ENCODE measurements around the gene GPRIN1. TPM values are rescaled to one million over a fixed set of nuclear protein-coding genes. Genes with fewer than 3 reads are reported as not detected.

GPRIN1 gene
- total and polyA plus RNA-seq, 3 donors from 2014 or later: 2.5 to 8.4 (median 5.7) TPM

GRCh38 chr5:176550275-176550831 is 59.6 kb downstream of the GPRIN1 start:
- 83 to 84% methylated on average over 15 to 16 of the region's 16 CpGs for WGBS, 2 donors
- Histone ChIP-seq H3K36me3 (ENCODE audit: low read depth, missing control alignments) (no peaks in the 10 kb centered on the region), H3K4me1 (no peaks in the 10 kb centered on the region), H3K27me3 (no peaks in the 10 kb centered on the region), H3K9me3 (no peaks in the 10 kb centered on the region), H3K4me3 (no peak overlapping the region), H3K27ac (no peak overlapping the region)
- intact Hi-C loops (cut with DNase I; ENCODE audit: low total_unique reads): loop anchor here (5.0 kb wide), 1 partner anchor 508 kb away; no protein-coding TSS in a partner anchor
- no peak for TF ChIP-seq POLR2A (IDR thresholded peaks at IDR 0.05)
- TF ChIP-seq, protein P1, sequence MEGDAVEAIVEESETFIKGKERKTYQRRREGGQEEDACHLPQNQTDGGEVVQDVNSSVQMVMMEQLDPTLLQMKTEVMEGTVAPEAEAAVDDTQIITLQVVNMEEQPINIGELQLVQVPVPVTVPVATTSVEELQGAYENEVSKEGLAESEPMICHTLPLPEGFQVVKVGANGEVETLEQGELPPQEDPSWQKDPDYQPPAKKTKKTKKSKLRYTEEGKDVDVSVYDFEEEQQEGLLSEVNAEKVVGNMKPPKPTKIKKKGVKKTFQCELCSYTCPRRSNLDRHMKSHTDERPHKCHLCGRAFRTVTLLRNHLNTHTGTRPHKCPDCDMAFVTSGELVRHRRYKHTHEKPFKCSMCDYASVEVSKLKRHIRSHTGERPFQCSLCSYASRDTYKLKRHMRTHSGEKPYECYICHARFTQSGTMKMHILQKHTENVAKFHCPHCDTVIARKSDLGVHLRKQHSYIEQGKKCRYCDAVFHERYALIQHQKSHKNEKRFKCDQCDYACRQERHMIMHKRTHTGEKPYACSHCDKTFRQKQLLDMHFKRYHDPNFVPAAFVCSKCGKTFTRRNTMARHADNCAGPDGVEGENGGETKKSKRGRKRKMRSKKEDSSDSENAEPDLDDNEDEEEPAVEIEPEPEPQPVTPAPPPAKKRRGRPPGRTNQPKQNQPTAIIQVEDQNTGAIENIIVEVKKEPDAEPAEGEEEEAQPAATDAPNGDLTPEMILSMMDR (IDR thresholded peaks at IDR 0.05): no peak
- DNase-seq: no peak

- no peak for DNase-seq
- H3K27ac ChIP-seq: no peak overlapping the region
- H3K36me3 ChIP-seq (ENCODE audit: low read depth, missing control alignments): no peaks in the 10 kb centered on the region
- intact Hi-C loops (cut with DNase I; ENCODE audit: low total_unique reads): loop anchor here (5.0 to 10.0 kb wide), 2 partner anchors 85 to 508 kb away; partner anchors contain the start of genes EIF4E1B and SNCB
- H3K4me3 ChIP-seq: no peak overlapping the region
- H3K9me3 ChIP-seq: no peaks in the 10 kb centered on the region
- TF ChIP-seq POLR2A (IDR thresholded peaks at IDR 0.05): no peak
- TF ChIP-seq, protein P1 (IDR thresholded peaks at IDR 0.05): no peak
- 90% methylated on average over 7 of the region's 7 CpGs; no CpG with 5 or more reads in 1 of the 2 donors for WGBS, 2 donors
- H3K27me3 ChIP-seq: no peaks in the 10 kb centered on the region
- no peaks in the 10 kb centered on the region for H3K4me1 ChIP-seq
These were observed 60.1 kb downstream of the GPRIN1 start for GRCh38 chr5:176549871-176550270.

GRCh38 chr5:176548967-176549444 is 61.0 kb downstream of the GPRIN1 start, which contains the start of gene CDHR2:
Gene CDHR2 (plus strand): TSS chr5:176549342. CDS start chr5:176565353, 16,011 bp downstream.
- Histone ChIP-seq H3K27ac (no peak within 1 kb of the TSS), H3K4me1 (peaks cover 1% of the 10 kb centered on the region), H3K36me3 (ENCODE audit: low read depth, missing control alignments) (no peaks in the 10 kb centered on the region), H3K4me3 (no peak within 1 kb of the TSS), H3K9me3 (no peaks in the 10 kb centered on the region), H3K27me3 (no peaks in the 10 kb centered on the region)
- no peak for DNase-seq
- 75 to 78% methylated on average over 15 to 18 of the region's 18 CpGs for WGBS, 2 donors
- TF ChIP-seq, protein P1 (IDR thresholded peaks at IDR 0.05): no peak
- no peak for TF ChIP-seq POLR2A (IDR thresholded peaks at IDR 0.05)
- intact Hi-C loops (cut with DNase I; ENCODE audit: low total_unique reads): loop anchor here (10.0 kb wide), 1 partner anchor 86 kb away; the partner anchor contains the start of genes EIF4E1B and SNCB

DNA sequence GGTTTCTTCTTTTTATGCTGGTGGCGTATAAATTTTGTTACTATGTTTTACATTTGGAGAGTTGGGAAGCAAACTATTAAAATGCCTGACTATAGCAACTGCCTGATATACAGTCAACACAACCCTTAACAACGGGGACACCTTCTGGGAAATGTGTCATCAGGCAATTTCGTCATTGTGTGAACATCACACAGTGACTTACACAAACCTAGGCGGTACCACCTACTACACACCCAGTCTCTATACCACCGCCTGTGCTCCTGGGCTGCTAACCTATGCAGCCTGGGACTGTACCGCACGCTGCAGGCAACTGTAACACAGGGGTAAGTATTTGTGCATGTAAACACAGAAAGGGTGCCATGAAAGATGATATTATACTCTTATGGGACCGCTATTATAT is 62.2 kb downstream of the GPRIN1 start:
- TF ChIP-seq POLR2A (IDR thresholded peaks at IDR 0.05): no peak
- TF ChIP-seq, protein P1 (IDR thresholded peaks at IDR 0.05): no peak
- 81 to 86% methylated on average over 8 of the region's 8 CpGs for WGBS, 2 donors
- H3K9me3 ChIP-seq: no peaks in the 10 kb centered on the region
- H3K27ac ChIP-seq: no peak overlapping the region
- no peaks in the 10 kb centered on the region for H3K36me3 ChIP-seq (ENCODE audit: low read depth, missing control alignments)
- H3K4me1 ChIP-seq: peaks cover 5% of the 10 kb centered on the region
- DNase-seq: no peak
- intact Hi-C loops (cut with DNase I; ENCODE audit: low total_unique reads): loop anchor here (10.0 kb wide), 1 partner anchor 87 kb away; the partner anchor contains the start of genes EIF4E1B and SNCB
- H3K27me3 ChIP-seq: no peaks in the 10 kb centered on the region
- H3K4me3 ChIP-seq: no peak overlapping the region

Small RNAs within 50 kb of the gene (microRNA-seq; reads per million reads assigned to microRNA genes)
- gene MIR4281 (ENCODE audit: borderline number of aligned reads in 2 of 2, borderline replicate concordance in 1 of 2): 0 reads per million in 2 donors

Small RNAs within 50 kb of the gene (small RNA-seq; reads per million reads assigned to genes)
- gene MIR4281: 0 reads per million in 2 donors
- 0 reads per million in 2 donors for gene RF00019
- gene RN7SL684P: 0 reads per million in 2 donors

Other genes with a start within 250 kb of the GPRIN1 start
- 10 to 100 TPM; 35.5 to 60.3 TPM for gene KIAA1191, start 248.4 kb downstream of the GPRIN1 start, total RNA-seq
- gene KIAA1191, start 248.4 kb downstream of the GPRIN1 start, polyA plus RNA-seq (ENCODE audit: insufficient read depth, low read depth, low replicate concordance): 34.9 TPM
- 1 to 10 TPM; 5.8 to 8.9 TPM for gene ARL10, start 244.7 kb downstream of the GPRIN1 start, total RNA-seq
- gene ARL10, start 244.7 kb downstream of the GPRIN1 start, polyA plus RNA-seq (ENCODE audit: insufficient read depth, low read depth, low replicate concordance): 8.3 TPM
- gene NOP16, start 221.6 kb downstream of the GPRIN1 start, total RNA-seq: 10 to 100 TPM; 19.1 to 19.2 TPM
- 23.6 TPM for gene NOP16, start 221.6 kb downstream of the GPRIN1 start, polyA plus RNA-seq (ENCODE audit: insufficient read depth, low read depth, low replicate concordance)
- gene HIGD2A, start 221.4 kb downstream of the GPRIN1 start, total RNA-seq: 100 to 1,000 TPM; 129 to 184 TPM
- 128 TPM for gene HIGD2A, start 221.4 kb downstream of the GPRIN1 start, polyA plus RNA-seq (ENCODE audit: insufficient read depth, low read depth, low replicate concordance)
- 100 to 1,000 TPM; 103 to 107 TPM for gene CLTB, start 193.6 kb downstream of the GPRIN1 start, total RNA-seq
- gene CLTB, start 193.6 kb downstream of the GPRIN1 start, polyA plus RNA-seq (ENCODE audit: insufficient read depth, low read depth, low replicate concordance): 60.8 TPM
- gene FAF2, start 161.8 kb downstream of the GPRIN1 start, total RNA-seq: 10 to 100 TPM; 53.9 to 57.6 TPM
- gene FAF2, start 161.8 kb downstream of the GPRIN1 start, polyA plus RNA-seq (ENCODE audit: insufficient read depth, low read depth, low replicate concordance): 55.0 TPM
- gene RNF44, start 72.8 kb downstream of the GPRIN1 start, total RNA-seq: 10 to 100 TPM; 57.2 to 64.7 TPM
- 60.1 TPM for gene RNF44, start 72.8 kb downstream of the GPRIN1 start, polyA plus RNA-seq (ENCODE audit: insufficient read depth, low read depth, low replicate concordance)
- 10 to 100 TPM; 32.0 to 60.5 TPM for gene CDHR2, start 60.8 kb downstream of the GPRIN1 start, total RNA-seq
- 39.8 TPM for gene CDHR2, start 60.8 kb downstream of the GPRIN1 start, polyA plus RNA-seq (ENCODE audit: insufficient read depth, low read depth, low replicate concordance)
- gene SNCB, start 20.4 kb upstream of the GPRIN1 start, total RNA-seq: under 1 TPM; 0.31 to 0.74 TPM
- 0.62 TPM for gene SNCB, start 20.4 kb upstream of the GPRIN1 start, polyA plus RNA-seq (ENCODE audit: insufficient read depth, low read depth, low replicate concordance)
- gene EIF4E1B, start 20.5 kb upstream of the GPRIN1 start, total RNA-seq: 1 to 10 TPM in 1 of 2 donors, under 1 TPM in 1; 0.99 to 2.4 TPM
- 1.0 TPM for gene EIF4E1B, start 20.5 kb upstream of the GPRIN1 start, polyA plus RNA-seq (ENCODE audit: insufficient read depth, low read depth, low replicate concordance)
- gene TSPAN17, start 37.3 kb upstream of the GPRIN1 start, total RNA-seq: 10 to 100 TPM; 31.7 to 51.7 TPM
- gene TSPAN17, start 37.3 kb upstream of the GPRIN1 start, polyA plus RNA-seq (ENCODE audit: insufficient read depth, low read depth, low replicate concordance): 57.0 TPM
- gene UNC5A, start 200.4 kb upstream of the GPRIN1 start, total RNA-seq: 1 to 10 TPM; 1.7 to 2.0 TPM
- 1.8 TPM for gene UNC5A, start 200.4 kb upstream of the GPRIN1 start, polyA plus RNA-seq (ENCODE audit: insufficient read depth, low read depth, low replicate concordance)

All from testis (tissue), 3 donors.